GM18507 (cell line): ENCODE data around the gene SYNPR.
"Not testable (repeated sequence)": the region's sequence is repeated elsewhere in the genome, so short reads cannot be mapped to it uniquely, and the experiment has no call there.

Experiments
- DNase-seq: peaks from one replicate; pipeline ENCODE4 v3.0.0; 2011; ENCODE audit warnings: low read depth; ENCODE audit not compliant: insufficient read length; ENCODE audit errors: extremely low spot score
- FAIRE-seq: peaks from 2 replicates; lab custom pipeline; 2011; peaks lifted over from hg19 to GRCh38; lab: Jason Lieb, UNC

Gene SYNPR

GRCh38 chr3:63584681-63585080 lies 306.6 kb downstream of the SYNPR start:
- FAIRE-seq (no peak), DNase-seq (no peak)

DNA sequence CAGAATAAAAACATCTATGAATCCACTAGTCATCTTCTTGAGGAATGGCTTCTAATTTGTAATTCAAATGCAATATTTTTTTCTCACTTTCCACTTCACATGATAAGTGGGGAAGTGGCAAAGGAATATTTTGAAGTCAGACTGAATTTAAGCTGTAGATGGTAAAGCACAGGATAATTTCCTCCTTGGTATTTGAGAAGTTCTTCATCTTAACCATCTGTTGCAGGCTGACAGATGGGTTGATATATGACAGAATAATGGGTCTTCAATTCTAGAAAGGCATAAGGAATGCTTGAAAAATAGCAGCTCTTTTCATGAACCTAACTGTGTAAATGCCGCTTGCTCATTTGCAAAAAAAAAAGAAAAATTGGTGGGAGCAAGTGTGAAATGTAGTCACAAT lies 307.8 kb downstream of the SYNPR start:
- DNase-seq, result no peak
- no peak for FAIRE-seq

GRCh38 chr3:63588895-63589294 lies 310.8 kb downstream of the SYNPR start:
- FAIRE-seq (no peak), DNase-seq (no peak)

- FAIRE-seq, result no peak
Observed at GRCh38 chr3:63593779-63594178, 315.7 kb downstream of the SYNPR start.

DNA sequence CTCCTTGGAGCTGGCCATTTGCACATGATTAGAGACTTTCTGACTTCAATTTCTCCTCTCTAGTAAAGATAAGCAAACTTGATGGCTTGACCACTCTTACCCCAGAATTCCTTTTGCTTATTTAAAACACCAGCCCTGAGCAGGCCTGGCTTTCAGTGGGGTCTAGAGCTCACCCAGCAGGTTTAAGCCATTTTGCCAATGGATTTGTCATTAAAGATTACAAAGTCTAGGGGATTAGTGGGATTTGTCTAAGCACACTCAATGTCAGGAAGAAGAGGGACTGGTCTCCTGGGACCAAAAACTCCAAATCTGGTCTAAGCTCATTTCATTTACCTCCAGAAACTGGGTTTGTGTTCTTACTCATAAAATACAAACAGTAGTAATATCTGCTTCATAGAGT lies 317.1 kb downstream of the SYNPR start:
- FAIRE-seq, result no peak
- no peak for DNase-seq

More at GRCh38 chr3:63593779-63594178, 315.7 kb downstream of the SYNPR start:
- DNase-seq, result no peak

GRCh38 chr3:63597019-63597418 lies 318.9 kb downstream of the SYNPR start:
- FAIRE-seq (no peak), DNase-seq (no peak)

DNA sequence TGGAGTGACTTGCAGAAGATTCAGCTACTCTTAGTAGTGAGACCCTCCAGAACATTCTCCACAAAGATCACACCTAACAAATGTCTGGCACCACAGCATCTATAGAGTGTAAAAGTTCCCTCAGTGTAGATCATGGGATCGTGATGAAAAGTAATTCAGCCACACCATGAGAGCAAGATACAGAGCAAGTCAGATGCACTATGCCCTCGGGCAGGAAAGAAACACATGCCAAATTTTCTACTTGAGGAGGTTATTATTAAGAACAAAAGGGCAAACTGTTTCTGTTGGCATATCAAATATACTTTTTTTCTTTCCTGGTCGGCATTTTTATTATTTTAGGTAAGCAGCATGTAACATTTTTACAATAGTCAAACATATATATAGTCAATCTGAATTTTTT lies 329.6 kb downstream of the SYNPR start:
- FAIRE-seq (no peak), DNase-seq (no peak)

GRCh38 chr3:63609408-63609807 lies 331.3 kb downstream of the SYNPR start:
- no peak for DNase-seq
- no peak for FAIRE-seq

GRCh38 chr3:63609834-63610233 lies 331.7 kb downstream of the SYNPR start:
- no peak for FAIRE-seq
- DNase-seq, result no peak

- FAIRE-seq (no peak), DNase-seq (no peak)
Observed at GRCh38 chr3:63611382-63611781, 333.3 kb downstream of the SYNPR start.

- FAIRE-seq, result no peak
- DNase-seq, result no peak
Observed at GRCh38 chr3:63613561-63613960, 335.5 kb downstream of the SYNPR start.

GRCh38 chr3:63617391-63617790 lies 339.3 kb downstream of the SYNPR start:
- FAIRE-seq (no peak), DNase-seq (no peak)

GRCh38 chr3:63624941-63625560 lies 346.9 kb downstream of the SYNPR start:
- DNase-seq (no peak), FAIRE-seq (no peak)

- FAIRE-seq, result no peak
- DNase-seq, result no peak
Observed at GRCh38 chr3:63631670-63632069, 353.6 kb downstream of the SYNPR start.

- FAIRE-seq, result no peak
- DNase-seq, result no peak
Observed at GRCh38 chr3:63635186-63635585, 357.1 kb downstream of the SYNPR start.

- no peak for FAIRE-seq
Observed at GRCh38 chr3:63639806-63640205, 361.7 kb downstream of the SYNPR start.

GRCh38 chr3:63642488-63642887 lies 364.4 kb downstream of the SYNPR start:
- no peak for DNase-seq
- FAIRE-seq, result no peak

More at GRCh38 chr3:63639806-63640205, 361.7 kb downstream of the SYNPR start:
- no peak for DNase-seq

DNA sequence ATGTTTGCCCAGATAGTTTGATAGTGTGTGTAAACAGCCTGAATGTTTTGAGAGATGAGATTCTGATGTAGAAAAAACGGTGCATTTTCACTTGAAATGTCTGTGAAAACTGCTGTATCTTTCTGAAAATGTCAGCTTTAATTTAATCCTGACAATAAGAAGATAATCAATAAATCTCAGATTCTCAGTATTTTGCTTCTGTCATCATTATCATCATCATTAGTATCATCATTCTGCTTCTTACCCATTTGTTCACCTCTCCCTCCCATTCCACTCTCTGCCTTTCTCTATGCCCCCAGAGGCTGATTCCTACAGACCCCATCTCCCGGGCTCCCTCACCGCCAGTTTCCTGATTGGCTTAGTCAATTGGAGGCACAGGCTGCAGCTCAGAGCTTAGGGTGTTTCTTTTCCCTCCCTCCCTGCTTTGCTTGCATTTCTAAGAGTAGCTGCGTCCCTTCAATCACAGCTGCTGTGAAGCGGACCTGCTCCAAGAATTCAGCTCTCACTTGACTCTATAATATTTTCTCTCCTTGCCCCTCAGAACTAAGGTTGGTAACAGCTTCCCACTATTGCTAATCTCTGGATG lies 366.2 kb downstream of the SYNPR start:
- FAIRE-seq (no peak), DNase-seq (no peak)

DNA sequence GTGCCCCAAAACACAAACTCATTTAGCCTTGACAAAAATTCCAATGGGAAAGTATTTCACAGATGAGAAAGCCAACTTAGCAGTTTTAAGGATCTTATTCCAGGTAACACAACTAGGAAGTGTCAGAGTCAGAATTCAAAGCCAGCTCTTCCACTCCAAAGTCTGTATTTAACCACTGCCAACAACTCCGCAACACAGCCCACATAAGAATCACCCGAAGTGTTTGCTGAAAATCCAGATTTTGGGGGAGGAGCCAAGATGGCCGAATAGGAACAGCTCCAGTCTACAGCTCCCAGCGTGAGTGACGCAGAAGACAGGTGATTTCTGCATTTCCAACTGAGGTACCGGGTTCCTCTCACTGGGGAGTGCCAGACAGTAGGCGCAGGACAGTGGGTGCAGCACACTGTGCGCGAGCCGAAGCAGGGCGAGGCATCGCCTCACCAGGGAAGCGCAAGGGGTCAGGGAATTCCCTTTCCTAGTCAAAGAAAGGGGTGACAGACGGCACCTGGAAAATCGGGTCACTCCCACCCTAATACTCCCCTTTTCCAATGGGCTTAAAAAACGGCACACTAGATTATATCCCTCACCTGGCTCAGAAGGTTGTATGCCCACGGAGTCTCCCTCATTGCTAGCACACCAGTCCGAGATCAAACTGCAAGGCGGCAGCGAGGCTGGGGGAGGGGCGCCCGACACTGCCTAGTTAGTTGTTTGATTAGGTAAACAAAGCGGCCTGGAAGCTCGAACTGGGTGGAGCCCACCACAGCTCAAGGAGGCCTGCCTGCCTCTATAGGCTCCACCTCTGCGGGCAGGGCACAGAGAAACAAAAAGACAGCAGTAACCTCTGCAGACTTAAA lies 367.0 kb downstream of the SYNPR start:
- not testable (repeated sequence) for FAIRE-seq, DNase-seq

GRCh38 chr3:63652066-63652725 lies 374.1 kb downstream of the SYNPR start, which contains the start of gene SNTN:
SNTN (plus strand) TSS chr3:63652675; CDS start chr3:63652688, 13 bp downstream.
- FAIRE-seq, result no peak
- no peak for DNase-seq
